K562 (cell line): ENCODE data around the gene SMG7. TPM values are rescaled to one million over a fixed set of nuclear protein-coding genes. Genes with fewer than 3 reads are reported as not detected.

Experiments used
- ATAC-seq: fragments of 200-7000 bp; cut with Tn5 transposase; 3 replicates; pipeline ENCODE4 v1.9.1; 2020; ENCODE audit warnings: moderate library complexity
- BruUV-seq: library from RNA; stranded (reverse); fragments of 400-500 nt; replicated peaks from 2 replicates; lab custom pipeline; 2021; lab: Mats Ljungman, UMichigan
- CTCF ChIA-PET: fragments of 300-600 bp; formaldehyde crosslinking; extraction: SDS; loops from one replicate; lab custom pipeline; 2021; ENCODE audit warnings: low intra/inter-chr PET ratio; lab: Yijun Ruan, JAX
- POLR2A ChIA-PET: fragments of 300-600, 350-650 bp; sonication (Branson Sonifier 250); formaldehyde crosslinking; extraction: SDS; loops from one replicate; lab custom pipeline; 2021; ENCODE audit warnings: antibody characterized with exemption, inconsistent platforms; lab: Yijun Ruan, JAX
- DNase-seq, 4 experiments: peaks; one replicate each; pipeline versions ENCODE4 v3.0.0 to v3.0.0-alpha.2; 2011 to 2018; ENCODE audit warnings: low spot score in 3 of 4, mixed read lengths in 3 of 4; ENCODE audit errors: extremely low read depth in 1 of 4
- FAIRE-seq: peaks from 2 replicates; lab custom pipeline; 2011; peaks lifted over from hg19 to GRCh38; lab: Jason Lieb, UNC
- H2AFZ ChIP-seq: 2 replicates; pipeline ENCODE4 v1.6.0; 2011; ENCODE audit warnings: low read depth, low read length, control low read depth, inconsistent platforms
- H3K27ac ChIP-seq: fragments of 200-600 bp; 3 replicates; pipeline ENCODE4 v1.8.0; 2011; ENCODE audit warnings: low read depth, mild to moderate bottlenecking, control low read depth, inconsistent platforms, low read length, moderate library complexity, mixed read lengths; ENCODE audit errors: extremely low read depth
- H3K27me3 ChIP-seq, 2 experiments: fragments of 300-600 bp in 1 of 2; 2 replicates in 1 of 2; 3 replicates in 1 of 2; pipeline versions ENCODE4 v1.6.0 to v1.8.0; 2011; ENCODE audit warnings: inconsistent platforms in 2 of 2, low read length in 2 of 2, mild to moderate bottlenecking in 1 of 2, mixed read lengths in 1 of 2, moderate library complexity in 1 of 2; ENCODE audit not compliant: control insufficient read depth in 2 of 2, insufficient read depth in 2 of 2
- H3K36me3 ChIP-seq: fragments of 300-600 bp; 3 replicates; pipeline ENCODE4 v1.8.0; 2011; ENCODE audit warnings: mild to moderate bottlenecking, low read length, inconsistent platforms; ENCODE audit not compliant: control insufficient read depth, insufficient read depth
- H3K4me1 ChIP-seq, 2 experiments: fragments of 200-600 bp in 1 of 2; replicated peaks in 1 of 2; 2 replicates in 1 of 2; 3 replicates in 1 of 2; pipeline versions ENCODE4 v1.5.1 to v1.8.0; 2011; ENCODE audit warnings: inconsistent platforms in 2 of 2, low read length in 2 of 2, mild to moderate bottlenecking in 1 of 2, mixed read lengths in 1 of 2, moderate library complexity in 1 of 2; ENCODE audit not compliant: control insufficient read depth in 2 of 2, insufficient read depth in 2 of 2
- H3K4me2 ChIP-seq: 2 replicates; pipeline ENCODE4 v1.6.1; 2011; ENCODE audit warnings: low read length, control low read depth, inconsistent platforms, mixed read lengths; ENCODE audit not compliant: insufficient read depth
- H3K4me3 ChIP-seq: fragments of 200-600 bp; sonication (generic), shearing (Covaris generic); 2 replicates; pipeline ENCODE4 v1.5.1; 2016; ENCODE audit warnings: control low read depth, inconsistent platforms
- H3K79me2 ChIP-seq: fragments of 200-600 bp; 3 replicates; pipeline ENCODE4 v1.8.0; 2011; ENCODE audit warnings: low read length, inconsistent platforms; ENCODE audit not compliant: control insufficient read depth, insufficient read depth
- H3K9ac ChIP-seq, 2 experiments: 2 replicates each; pipeline versions ENCODE4 v1.6.0 to v1.6.1; 2011; ENCODE audit warnings: low read depth in 2 of 2, low read length in 2 of 2, control low read depth in 1 of 2, inconsistent platforms in 1 of 2, mild to moderate bottlenecking in 1 of 2, mixed read lengths in 1 of 2; ENCODE audit not compliant: insufficient read depth in 1 of 2
- H3K9me1 ChIP-seq: one replicate; pipeline ENCODE4 v1.6.0; 2011; ENCODE audit warnings: inconsistent platforms, mild to moderate bottlenecking, low read length, moderate library complexity; ENCODE audit not compliant: control insufficient read depth, insufficient read depth
- H3K9me3 ChIP-seq: replicated peaks from 2 replicates; pipeline ENCODE4 v1.5.1; 2011; ENCODE audit warnings: low read depth, low read length, inconsistent platforms; ENCODE audit not compliant: control insufficient read depth, insufficient read depth
- H4K20me1 ChIP-seq: replicated peaks from 2 replicates; pipeline ENCODE4 v1.6.1; 2011; ENCODE audit warnings: low read length, inconsistent platforms, mixed read lengths; ENCODE audit not compliant: control insufficient read depth, insufficient read depth
- E2F3 ChIP-seq: fragments of 250-450 bp; sonication (Bioruptor Pico); IDR thresholded peaks from 2 replicates; pipeline ENCODE4 v1.4.0; 2020; ENCODE audit warnings: mild to moderate bottlenecking
- ESRRA ChIP-seq: fragments of 450-650 bp; IDR thresholded peaks from 2 replicates; pipeline ENCODE4 v1.6.1; 2014; ENCODE audit warnings: low read depth, mild to moderate bottlenecking, moderate library complexity, borderline replicate concordance
- FOXJ2 ChIP-seq: fragments of 200-800 bp; sonication (Bioruptor generic); IDR thresholded peaks from 2 replicates; pipeline ENCODE4 v1.6.1; 2016; ENCODE audit warnings: missing genetic modification characterization, missing compliant biosample characterization
- FOXP1 ChIP-seq: sonication (generic); formaldehyde crosslinking; IDR thresholded peaks from 2 replicates; pipeline ENCODE4 v1.8.0; 2022; ENCODE audit warnings: mild to moderate bottlenecking, missing genetic modification reagents
- RB1 ChIP-seq: fragments of 450-650 bp; IDR thresholded peaks from 2 replicates; pipeline ENCODE4 v1.6.1; 2017; ENCODE audit warnings: low read depth, mild to moderate bottlenecking
- SP1 ChIP-seq: sonication (generic); formaldehyde crosslinking; IDR thresholded peaks from 2 replicates; pipeline ENCODE4 v1.8.1; 2022; ENCODE audit warnings: mild to moderate bottlenecking, missing genetic modification reagents
- ZNF146 ChIP-seq: IDR thresholded peaks from one replicate; pipeline ENCODE4 v1.6.1; 2018; ENCODE audit warnings: missing compliant biosample characterization; ENCODE audit not compliant: unreplicated experiment
- ZNF212 ChIP-seq: fragments of 450-650 bp; formaldehyde crosslinking; IDR thresholded peaks from 2 replicates; pipeline ENCODE4 v1.4.0; 2020; ENCODE audit warnings: mild to moderate bottlenecking
- ZNF561 ChIP-seq: fragments of 450-650 bp; formaldehyde crosslinking; conservative IDR thresholded peaks from 2 replicates; pipeline ENCODE4 v1.4.0; 2020; ENCODE audit warnings: mild to moderate bottlenecking, moderate library complexity
- WGBS: fragments of 100-300 bp; shearing (Covaris generic); methylation state at CpG from one replicate; pipeline ENCODE4 v1.1.6; 2016; ENCODE audit warnings: low coverage, mixed read lengths; ENCODE audit not compliant: insufficient coverage; ENCODE audit errors: missing lambda C conversion rate; 5-methylcytosine and 5-hydroxymethylcytosine counted together
- in situ Hi-C: fragments of 300-500 bp; cut with MboI; formaldehyde crosslinking; loops from 4 replicates; pipeline ENCODE4 v1.15.0; 2018; ENCODE audit warnings: inconsistent platforms, mixed read lengths
- intact Hi-C: fragments of 100-400 bp; cut with micrococcal nuclease; formaldehyde crosslinking; loops from 2 replicates; pipeline ENCODE4 v1.14.2; 2022
- polyA plus RNA-seq, 8 experiments: library from polyadenylated mRNA; depleted of rRNA in 4 of 8; stranded (reverse) in 5 of 8; unstranded in 3 of 8; fragments of >200 nt; fragmentation: Nextera tagmentation in 2 of 8; fragmentation: Illumina TruSeq in 1 of 8; extraction: Ambion mirVana in 2 of 8; extraction: Trizol in 1 of 8; gene quantifications; 2 replicates each; pipeline versions ENCODE4 v1.2.1 to v1.2.3, GENCODE V29; 2011 to 2014; ENCODE audit warnings: inconsistent platforms in 1 of 8, missing spikeins in 1 of 8
- total RNA-seq, 7 experiments: library from RNA; depleted of rRNA in 6 of 7; stranded (reverse); fragments of >200 nt in 6 of 7; fragmentation: Illumina TruSeq in 2 of 7; extraction: Trizol in 2 of 7; gene quantifications; 2 replicates each; pipeline versions ENCODE4 v1.2.1 to v1.2.3, GENCODE V29; 2011 to 2021; ENCODE audit warnings: low replicate concordance in 1 of 7
- TF ChIP-seq, protein P1 (sequence below): fragments of 250-450 bp; sonication (Bioruptor Pico); IDR thresholded peaks from 2 replicates; pipeline ENCODE4 v1.6.1; 2021; ENCODE audit warnings: mild to moderate bottlenecking
- TF ChIP-seq, protein P2 (sequence below): fragments of 250-450 bp; sonication (Bioruptor Pico); IDR thresholded peaks from 2 replicates; pipeline ENCODE4 v1.5.0; 2020; ENCODE audit warnings: mild to moderate bottlenecking

SMG7 gene
- total and polyA plus RNA-seq, 9 of the 15 experiments (the other 6 are each of a cell fraction or from before 2014, with no cell fraction given) = 12.4 to 74.6 (median 29.0) TPM

DNA sequence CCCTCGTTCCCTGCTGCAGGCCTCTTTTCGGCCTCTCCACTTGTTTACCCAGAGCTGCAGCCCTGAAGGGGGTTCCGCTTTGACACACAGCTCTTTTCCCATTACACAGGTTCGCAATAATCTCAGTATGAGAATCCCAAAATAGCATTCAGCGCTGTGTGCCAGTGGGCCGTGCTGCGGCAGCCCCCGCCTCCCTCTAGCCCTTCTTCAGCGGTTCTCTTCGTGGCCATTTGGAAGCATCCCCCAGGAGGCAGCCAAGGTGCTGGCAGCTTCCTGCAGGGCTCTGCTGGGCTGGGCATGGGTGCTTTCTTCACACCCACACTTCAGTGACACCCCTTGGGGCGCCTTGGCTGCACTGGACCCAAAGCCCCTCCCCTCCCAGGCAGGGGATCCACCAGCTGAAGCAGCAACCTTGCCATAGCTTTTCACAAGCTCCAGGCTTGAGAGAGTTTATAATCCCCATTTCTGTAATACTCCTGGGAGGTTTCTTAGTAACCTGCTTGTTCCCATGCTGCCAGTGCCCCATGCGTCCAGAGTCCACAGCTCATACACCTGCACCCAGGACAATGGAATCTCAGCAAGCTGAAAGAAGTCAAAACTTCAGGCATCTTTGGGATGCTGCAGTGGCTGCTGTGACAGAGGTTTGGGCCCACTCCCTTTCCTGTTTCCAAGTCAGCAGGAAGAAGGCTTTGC, 109.9 kb downstream of the SMG7 start:
- Histone ChIP-seq H3K9me3 (no peaks in the 10 kb centered on the region), H3K4me3 (no peak overlapping the region), H3K27ac (no peak overlapping the region), H2AFZ (no peak overlapping the region), H3K27me3 (peaks cover 41 to 46% of the 10 kb centered on the region in 2 experiments), H3K4me2 (no peak overlapping the region), H3K4me1 (peaks cover 3 to 9% of the 10 kb centered on the region in 2 experiments; a peak in 3 of 5 replicates), H3K9me1 (no peaks in the 10 kb centered on the region), H3K79me2 (no peaks in the 10 kb centered on the region), H3K36me3 (no peaks in the 10 kb centered on the region), H4K20me1 (peaks cover 5% of the 10 kb centered on the region), H3K9ac (no peak overlapping the region; a peak in 1 of 4 replicates)
- intact Hi-C loops (no loop called here), in situ Hi-C loops (no loop called here)
- no peak for ATAC-seq
- CTCF ChIA-PET = no interaction called here
- no peak for FAIRE-seq
- no peak for DNase-seq
- WGBS = 17% methylated on average over 12 of the region's 12 CpGs
- BruUV-seq = no TSS peak
- POLR2A ChIA-PET = interaction anchor here (0.6 to 1.3 kb wide), 2 partner anchors 90 to 244 kb away, joined by 3 read pairs; no protein-coding TSS in a partner anchor
- TF ChIP-seq ZNF561 (CRISPR knock-in tag) (no peak), ESRRA (no peak), ZNF146 (CRISPR knock-in tag) (no peak), E2F3 (CRISPR knock-in tag) (no peak), FOXJ2 (no peak), ZNF212 (CRISPR knock-in tag) (no peak), FOXP1 (CRISPR knock-in tag) (no peak), RB1 (no peak), SP1 (no peak)
- TF ChIP-seq, protein P1, sequence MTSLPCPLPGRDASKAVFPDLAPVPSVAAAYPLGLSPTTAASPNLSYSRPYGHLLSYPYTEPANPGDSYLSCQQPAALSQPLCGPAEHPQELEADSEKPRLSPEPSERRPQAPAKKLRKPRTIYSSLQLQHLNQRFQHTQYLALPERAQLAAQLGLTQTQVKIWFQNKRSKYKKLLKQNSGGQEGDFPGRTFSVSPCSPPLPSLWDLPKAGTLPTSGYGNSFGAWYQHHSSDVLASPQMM (CRISPR knock-in tag) = no peak
- TF ChIP-seq, protein P2, sequence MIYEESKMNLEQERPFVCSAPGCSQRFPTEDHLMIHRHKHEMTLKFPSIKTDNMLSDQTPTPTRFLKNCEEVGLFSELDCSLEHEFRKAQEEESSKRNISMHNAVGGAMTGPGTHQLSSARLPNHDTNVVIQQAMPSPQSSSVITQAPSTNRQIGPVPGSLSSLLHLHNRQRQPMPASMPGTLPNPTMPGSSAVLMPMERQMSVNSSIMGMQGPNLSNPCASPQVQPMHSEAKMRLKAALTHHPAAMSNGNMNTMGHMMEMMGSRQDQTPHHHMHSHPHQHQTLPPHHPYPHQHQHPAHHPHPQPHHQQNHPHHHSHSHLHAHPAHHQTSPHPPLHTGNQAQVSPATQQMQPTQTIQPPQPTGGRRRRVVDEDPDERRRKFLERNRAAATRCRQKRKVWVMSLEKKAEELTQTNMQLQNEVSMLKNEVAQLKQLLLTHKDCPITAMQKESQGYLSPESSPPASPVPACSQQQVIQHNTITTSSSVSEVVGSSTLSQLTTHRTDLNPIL (CRISPR knock-in tag) = no peak
